Stromal cell of bone marrow (primary cell): ENCODE results near the gene GGT6.
"Not testable (repeated sequence)": the region's sequence is repeated elsewhere in the genome, so short reads cannot be mapped to it uniquely, and the experiment has no call there.

Experiments
- DNase-seq: peaks from one replicate; pipeline ENCODE4 v3.0.0-alpha.2; 2012; ENCODE audit warnings: low read depth

GGT6 gene, protein sequence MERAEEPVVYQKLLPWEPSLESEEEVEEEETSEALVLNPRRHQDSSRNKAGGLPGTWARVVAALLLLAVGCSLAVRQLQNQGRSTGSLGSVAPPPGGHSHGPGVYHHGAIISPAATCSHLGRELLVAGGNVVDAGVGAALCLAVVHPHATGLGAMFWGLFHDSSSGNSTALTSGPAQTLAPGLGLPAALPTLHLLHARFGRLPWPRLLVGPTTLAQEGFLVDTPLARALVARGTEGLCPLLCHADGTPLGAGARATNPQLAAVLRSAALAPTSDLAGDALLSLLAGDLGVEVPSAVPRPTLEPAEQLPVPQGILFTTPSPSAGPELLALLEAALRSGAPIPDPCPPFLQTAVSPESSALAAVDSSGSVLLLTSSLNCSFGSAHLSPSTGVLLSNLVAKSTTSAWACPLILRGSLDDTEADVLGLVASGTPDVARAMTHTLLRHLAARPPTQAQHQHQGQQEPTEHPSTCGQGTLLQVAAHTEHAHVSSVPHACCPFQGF

DNA sequence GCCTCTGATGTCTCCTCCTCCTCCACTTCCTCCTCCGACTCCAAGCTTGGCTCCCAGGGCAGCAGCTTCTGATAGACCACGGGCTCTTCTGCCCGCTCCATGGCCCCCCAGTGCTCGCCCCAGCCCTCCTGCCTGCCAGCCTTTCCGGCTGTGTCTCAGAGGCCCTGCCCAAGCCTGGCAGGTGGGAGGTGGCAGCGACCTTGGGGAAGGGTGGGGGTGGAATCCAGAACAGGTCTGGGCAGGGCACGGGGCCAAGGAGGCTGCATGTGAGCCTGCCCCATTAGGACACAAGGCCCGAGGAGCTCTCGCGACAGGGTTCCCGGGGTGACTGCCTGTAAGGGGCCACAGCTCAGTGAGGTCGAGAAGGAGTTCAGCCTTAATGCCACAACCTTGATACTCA, at the start of gene GGT6:
Gene GGT6, minus strand, starts transcription at position 157 of the 400 bp plus-strand sequence. Its CDS starts 56 bp downstream, at position 101.
- no peak for DNase-seq

DNA sequence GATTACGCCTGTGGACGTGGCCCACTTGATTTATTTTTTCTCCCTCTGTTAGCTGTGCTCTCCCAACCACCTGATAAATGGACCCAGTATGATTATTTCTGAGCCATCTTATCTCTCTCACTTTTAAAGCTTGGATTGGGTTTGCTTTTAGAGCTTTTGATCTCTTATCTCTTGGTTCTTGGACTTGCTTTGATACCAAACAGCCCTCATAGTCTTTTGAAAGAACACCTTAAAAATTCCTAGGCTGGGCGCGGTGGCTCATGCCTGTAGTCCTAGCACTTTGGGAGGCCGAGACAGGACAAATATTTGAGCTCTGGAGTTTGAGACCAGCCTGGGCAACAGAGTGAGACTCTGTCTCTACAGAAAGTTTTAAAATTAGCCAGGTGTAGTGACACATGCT, 49.8 kb upstream of the GGT6 start:
- DNase-seq = no peak

DNA sequence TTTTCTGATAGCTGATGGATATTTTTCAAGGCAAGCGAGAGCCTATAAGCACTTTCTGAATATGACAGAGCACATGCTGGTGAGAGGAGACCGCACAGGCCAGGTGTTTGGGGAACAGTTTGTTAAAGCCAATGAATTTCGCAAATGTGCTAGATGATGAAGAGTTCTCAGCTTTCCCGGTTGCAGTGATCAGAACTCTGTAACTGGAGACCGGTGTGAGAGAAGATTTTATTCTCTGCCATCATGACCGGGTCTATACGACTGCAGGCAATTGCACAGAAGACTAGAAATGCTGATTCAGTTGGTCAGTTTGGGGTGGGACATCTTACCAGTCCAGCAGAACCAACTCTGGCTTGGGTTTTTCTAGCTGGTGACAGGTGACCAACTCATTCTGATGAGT, 49.4 kb upstream of the GGT6 start:
- no peak for DNase-seq

DNA sequence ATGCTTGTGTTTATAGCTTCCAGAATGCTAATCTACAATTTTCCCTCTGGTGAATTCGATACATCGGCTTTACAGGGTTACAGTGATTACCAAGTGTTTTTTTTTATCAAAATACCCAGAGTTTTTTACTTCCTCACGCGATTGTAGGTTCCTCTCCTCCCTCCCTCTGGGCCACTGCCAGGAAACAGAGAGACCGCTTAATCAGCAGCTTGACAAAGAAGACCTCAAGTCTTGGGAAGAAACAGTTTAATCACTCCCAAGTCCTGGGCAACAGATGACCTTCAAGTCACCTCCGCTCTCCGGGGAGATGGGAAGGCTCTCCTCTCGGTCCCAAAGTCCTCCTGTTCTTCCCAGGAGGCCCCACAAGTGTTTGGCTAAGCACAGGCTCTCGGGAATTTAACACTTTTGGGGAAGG, 47.4 kb upstream of the GGT6 start:
- DNase-seq = peak; percentile 65

DNA sequence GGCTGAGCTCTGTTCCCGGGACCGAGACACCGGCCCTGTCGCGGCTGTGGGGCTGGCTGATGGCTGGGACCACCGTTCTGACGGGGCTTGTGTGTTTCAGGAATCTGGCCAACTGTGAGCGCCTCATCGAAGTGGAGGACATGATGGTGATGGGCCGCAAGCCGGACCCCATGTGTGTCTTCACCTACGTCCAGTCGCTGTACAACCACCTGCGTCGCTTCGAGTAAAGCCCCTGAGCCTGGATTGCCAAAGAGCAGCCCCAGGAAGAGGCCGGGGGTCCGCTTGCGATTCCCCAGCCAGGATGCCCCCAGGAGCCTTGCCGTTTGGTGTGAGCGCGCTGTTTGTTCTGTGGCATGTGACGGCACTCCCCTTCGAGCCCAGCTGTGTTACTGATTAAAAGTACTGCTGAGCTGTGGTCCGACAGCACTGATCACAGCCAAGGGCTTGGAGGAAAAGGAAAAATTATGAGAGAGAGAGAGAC, 46.9 kb upstream of the GGT6 start:
- DNase-seq = no peak

DNA sequence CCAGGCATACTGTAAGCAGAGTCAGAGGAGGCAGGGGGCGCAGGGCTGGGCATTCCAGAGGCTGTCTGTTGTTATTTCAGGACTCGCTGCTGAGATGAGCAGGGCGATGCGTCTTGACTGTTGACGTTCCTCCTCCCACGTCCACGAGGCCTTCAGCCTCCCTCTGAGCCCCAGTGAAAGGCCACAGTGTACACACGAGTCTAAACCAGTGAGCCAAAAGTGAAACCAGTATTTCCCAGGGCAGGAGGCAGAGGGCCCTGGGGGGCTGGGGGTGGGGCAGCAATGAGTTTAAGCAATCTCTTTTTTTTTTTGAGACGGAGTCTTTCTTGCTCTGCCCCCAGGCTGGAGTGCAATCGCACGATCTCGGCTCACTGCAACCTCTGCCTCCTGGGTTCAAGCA, 45.4 kb upstream of the GGT6 start:
- DNase-seq = peak; percentile 45

DNA sequence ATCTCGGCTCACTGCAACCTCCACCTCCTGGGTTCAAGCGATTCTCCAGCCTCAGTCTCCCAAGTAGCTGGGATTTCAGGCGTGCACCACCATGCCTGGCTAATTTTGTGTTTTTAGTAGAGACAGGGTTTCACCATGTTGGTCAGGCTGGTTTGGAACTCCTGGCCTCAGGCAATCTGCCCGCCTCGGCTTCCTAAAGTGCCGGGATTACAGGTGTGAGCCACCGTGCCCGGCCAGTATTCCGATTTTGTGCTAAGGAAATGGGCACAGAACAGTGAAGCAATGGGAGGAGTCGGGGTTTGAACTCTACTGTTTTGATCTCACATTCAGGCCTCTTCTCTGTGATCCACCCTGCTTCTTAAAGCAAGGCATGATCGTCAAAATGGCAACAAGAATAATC, 44.4 kb upstream of the GGT6 start:
- not testable (repeated sequence) for DNase-seq

DNA sequence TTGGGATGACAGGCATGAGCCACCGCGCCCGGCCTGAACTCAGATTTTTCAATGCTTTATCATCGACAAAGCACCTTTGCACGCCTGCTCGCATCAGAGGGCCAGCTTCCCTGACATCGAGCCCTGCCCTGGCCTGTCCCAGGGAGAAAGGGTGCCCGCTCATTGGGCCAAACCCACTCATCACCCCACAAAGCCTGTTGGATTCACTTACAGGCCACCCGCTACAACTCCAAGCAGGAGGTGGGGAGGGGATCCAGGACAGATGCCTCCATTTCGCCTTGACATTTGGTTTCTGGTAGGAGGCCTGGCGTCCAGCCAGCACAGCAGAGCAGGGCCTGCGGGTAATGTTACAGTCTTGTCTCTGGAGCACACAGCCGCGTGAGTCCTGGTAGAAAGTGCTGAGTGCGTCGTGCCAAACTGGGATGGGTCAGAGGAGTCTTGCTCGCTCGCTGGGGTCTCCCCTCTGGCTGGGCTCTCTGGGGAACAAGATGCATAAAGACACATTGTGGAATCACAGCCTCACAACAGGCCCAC, 43.8 kb upstream of the GGT6 start:
- DNase-seq = peak; percentile 25

DNA sequence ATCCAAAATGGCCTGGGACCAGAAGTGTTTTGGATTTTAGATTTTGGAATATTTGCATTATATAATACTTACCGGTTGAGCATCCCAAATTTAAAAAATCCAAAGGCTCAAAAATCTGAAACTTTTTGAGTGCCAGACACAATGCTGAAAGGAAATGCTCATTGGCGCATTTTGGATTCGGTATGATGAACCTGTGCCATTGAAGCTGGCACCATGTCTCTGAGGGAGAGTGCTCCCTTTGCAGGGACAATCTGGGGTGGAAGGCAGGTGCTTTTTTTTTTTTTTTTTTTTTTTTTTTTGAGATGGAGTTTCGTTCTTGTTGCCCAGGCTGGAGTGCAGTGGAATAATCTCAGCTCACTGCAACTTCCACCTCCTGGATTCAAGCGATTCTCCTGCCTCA, 41.7 kb upstream of the GGT6 start:
- DNase-seq = no peak

DNA sequence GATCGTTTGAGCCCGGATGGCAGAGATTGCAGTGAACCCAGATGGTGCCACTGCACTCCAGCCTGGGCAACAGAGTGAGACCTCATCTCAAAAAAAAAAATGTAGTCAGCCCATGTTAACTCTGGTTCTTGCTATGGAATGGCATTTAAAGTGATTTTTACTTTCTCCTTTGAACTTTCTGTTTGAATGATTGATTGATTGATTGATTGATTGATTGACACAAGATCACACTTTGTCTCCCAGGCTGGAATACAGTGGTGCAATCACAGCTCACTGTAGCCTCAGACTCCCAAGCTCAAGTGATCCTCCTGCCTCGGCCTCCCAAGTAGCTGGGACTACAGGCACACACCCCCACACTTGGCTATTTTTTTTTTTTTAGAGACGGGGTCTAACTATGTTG, 40.9 kb upstream of the GGT6 start:
- DNase-seq = no peak

DNA sequence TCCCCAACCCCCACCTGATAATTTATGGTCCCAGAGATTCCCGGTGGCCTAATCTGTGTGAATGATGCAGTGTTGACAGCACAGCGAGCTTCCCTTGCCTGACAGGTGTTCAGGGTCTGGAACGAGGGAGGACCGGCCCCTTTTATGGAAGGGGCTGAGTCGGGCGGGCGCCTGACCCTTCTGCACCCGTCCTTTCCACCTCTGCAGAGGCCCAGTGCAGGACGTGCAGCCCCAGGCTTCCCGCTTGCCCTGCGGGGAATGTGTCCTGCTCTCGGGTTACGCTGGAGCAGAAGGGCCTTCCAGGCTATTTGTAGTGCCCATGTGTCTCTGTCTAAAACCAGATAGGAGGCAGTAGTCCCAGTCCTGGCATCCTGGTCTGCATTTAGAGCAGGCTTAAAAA, 40.2 kb upstream of the GGT6 start:
- no peak for DNase-seq

DNA sequence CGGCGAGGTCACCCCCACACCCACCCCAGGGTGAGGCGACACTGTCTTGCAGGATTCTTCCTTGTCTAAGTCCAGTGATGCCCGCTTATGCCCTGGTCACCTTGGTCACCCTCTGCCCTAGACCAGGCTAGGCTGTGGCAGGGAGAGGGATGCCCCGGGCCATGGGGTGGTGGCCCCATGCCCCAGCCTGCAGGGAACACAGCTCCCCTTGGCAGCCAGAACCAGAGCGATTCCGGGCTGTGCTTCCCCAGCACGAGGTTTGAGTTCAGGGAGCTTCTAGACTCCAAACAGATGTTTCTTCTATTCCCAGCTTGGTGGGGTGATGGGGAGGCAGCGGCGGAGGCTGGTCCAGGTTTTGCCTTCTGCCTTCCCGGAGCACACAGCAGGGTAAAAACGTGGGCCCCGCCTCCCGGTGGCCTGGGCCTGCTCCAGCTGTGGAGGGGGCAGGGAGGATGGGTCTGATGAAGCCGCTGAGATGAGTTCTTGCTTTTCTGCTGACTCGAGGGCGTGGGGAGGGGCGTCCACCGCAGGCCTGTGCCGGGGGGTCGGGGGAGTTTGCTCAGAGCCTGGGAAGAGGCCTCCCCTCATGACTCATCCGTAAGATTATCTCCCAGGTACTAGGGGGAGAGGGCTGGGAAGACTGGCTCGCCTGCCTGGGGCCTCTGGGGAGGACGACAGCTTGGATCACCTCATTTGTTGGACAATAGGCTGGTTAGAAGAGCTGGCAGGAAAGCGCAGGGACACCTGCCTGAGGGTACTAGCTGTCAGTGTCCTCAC, 39.3 kb upstream of the GGT6 start:
- DNase-seq = no peak

DNA sequence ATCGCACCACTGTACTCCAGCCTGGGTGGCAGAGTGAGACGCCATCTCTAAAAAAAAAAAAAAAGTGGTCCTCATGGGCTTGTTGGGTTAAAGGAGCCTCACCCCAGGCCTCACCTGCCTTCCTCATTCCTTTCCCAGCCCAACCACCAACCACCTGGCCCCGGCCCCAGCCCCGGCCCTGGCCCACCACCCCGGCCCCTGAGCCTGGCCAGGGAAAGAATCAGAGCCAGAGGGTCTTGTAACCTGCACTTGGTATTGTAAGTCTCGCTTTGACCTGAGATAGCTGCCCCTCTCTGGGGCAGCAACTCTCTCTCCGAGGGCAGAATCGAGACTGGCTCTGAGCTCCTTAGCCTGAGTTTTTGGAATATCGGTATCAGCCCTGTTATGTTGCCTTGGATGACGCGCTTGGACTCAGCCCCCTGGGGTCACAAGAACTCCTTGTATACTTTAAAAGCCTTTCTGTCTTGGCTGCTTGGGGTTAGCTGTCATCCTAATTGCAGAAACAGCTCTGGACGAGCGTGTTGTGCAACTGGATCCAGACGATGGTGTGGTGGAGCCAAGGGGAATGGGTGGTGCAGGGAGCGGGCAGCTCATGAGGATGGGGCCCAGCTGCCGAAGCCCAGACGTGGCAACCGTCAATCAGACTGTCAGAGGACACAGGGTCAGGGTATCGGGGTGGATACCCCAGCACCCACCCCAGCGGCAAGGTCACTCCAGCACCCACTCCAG, 38.6 kb upstream of the GGT6 start:
- no peak for DNase-seq

DNA sequence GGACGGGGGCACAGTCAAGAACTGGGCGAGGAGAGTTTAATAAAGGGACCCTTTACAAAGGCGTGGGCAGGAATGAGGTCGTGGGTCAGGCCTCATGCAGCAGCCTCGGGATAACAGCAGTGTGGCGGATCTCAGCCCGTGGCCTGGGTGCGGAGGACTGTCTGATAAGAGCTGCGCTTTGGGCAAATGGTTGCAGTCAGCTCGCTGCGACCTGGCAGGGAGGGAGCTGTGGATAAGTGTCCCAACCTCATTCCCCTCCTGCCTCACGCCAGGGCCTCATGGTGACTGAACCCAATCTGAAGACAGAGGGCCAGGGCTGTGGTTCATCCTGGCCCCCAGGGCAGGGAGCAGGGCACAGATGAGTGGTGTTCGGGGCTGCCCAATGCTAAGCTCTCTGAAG, 37.6 kb upstream of the GGT6 start:
- no peak for DNase-seq

DNA sequence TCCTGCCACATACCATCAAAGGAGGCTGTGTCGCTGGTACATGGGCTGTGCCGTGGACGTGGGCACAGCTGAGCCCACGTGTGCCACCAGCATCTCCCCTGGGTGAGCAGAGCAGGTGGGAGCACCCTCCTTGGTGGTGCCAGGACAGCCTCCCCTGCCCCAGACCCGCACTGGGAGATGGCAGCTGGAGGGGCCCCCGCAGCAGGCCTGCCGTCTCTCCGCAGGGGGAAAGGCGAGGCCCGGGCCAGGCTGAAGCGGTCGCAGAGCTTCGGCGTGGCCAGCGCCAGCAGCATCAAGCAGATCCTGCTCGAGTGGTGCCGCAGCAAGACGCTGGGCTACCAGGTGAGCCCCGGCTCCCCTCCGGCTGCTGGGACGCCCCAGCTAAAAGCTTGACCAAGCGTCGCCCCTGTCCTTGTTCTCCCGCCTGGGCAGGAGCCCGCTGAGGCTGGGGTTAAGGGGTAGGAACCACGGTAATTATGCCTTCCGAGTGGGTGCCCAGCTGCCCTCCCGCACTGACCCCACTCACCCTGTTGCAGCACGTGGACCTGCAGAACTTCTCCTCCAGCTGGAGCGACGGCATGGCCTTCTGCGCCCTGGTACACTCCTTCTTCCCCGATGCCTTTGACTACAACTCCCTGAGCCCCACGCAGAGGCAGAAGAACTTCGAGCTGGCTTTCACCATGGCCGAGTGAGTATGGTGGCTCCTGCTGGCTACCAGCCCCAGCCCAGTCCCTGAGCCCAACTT, 36.4 kb upstream of the GGT6 start:
- DNase-seq = no peak

DNA sequence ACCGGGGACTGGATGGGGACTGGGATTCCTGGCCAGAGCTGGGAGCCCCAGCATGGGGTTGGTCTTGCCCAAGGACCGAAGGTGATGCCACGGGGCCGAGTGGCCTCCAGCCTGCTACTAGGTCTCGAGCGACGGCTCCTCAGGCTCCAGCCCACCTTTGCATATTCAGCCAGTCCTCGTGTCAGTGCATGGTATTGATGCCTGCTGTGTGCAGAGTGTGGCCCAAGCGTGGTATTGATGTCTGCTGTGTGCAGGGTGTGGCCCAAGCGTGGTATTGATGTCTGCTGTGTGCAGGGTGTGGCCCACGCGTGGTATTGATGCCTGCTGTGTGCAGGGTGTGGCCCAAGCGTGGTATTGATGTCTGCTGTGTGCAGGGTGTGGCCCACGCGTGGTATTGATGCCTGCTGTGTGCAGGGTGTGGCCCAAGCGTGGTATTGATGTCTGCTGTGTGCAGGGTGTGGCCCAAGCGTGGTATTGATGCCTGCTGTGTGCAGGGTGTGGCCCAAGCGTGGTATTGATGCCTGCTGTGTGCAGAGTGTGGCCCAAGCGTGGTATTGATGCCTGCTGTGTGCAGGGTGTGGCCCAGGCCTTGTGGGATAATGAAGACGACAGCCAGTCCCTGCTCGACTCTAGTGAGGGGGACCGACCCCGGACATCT, 35.4 kb upstream of the GGT6 start:
- DNase-seq = not testable (repeated sequence)

DNA sequence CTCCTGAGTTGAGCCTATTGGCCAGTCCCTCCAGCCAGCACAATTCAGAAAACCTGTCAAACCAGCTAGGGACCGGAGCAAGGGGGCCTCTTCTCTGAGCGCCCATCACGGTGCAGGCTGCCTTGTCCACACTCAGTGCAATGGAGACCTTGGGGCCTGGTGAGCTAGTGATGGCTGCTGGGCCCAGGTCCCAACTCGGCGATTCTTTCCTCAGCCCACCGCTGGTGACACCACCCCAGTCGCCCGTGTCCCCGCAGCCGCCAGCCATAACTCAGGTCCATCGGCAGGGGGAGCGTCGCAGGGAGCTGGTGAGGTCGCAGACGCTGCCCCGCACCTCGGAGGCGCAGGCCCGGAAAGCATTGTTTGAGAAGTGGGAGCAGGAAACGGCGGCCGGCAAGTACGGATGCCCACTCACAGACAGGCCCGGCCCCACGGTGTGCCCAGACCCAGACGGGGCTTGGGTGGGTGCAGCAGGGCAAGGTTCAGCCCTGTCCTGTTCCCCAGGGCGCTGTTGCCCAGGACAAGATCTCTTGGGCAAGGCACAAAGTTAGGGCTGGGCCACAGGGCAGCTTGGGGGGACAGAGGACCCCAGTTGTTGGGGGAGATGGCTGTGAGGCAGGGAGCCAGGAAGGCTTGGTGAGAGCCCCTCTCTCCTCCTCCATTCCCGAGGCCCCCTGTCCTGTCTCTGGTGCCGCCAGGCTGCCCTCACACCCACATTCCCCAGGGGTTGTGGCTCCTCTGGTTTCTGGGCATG, 34.7 kb upstream of the GGT6 start:
- no peak for DNase-seq

DNA sequence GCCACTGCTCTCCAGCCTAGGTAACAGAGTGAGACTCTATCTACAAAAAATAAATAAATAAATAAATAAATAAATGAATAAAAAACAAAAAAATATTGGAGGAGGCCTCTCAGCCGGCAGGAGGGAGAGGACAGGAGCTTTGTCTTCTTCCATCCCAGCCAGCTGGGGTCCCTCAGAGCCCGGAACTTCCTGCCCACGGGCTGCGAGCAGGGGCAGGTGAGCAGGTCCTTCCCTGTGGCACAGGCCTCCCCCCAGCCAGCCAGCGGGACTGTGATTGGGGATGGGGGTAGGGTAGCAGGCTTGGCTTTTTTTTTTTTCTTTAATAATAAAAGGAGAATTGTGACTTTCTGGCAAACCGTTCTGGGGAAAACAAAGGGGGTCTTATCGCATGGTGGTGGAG, 34.0 kb upstream of the GGT6 start:
- no peak for DNase-seq

DNA sequence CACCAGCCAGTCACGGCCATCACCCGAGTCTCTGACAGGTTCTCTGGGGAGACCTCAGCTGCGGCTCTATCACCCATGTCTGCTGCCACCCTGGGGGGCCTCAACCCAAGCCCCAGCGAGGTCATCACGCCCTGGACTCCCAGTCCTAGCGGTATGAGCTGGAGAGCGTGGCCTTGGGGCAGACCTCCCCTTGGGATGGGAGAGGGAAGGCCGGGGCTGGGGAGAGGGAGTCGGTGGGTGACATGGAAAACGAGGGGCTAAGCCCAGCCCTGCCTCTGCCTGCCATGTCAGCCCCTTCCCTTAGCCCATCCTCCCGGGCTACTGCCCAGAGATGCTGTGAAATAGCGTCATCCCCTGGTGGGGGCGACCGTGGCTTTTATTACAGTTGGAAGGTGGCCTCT, 32.6 kb upstream of the GGT6 start:
- DNase-seq = no peak
